ENCODE results near the gene PLD4.

GRCh38 chr14:104931304-104931770 is 6.7 kb downstream of the PLD4 start:
- TF ChIP-seq, protein P1, sequence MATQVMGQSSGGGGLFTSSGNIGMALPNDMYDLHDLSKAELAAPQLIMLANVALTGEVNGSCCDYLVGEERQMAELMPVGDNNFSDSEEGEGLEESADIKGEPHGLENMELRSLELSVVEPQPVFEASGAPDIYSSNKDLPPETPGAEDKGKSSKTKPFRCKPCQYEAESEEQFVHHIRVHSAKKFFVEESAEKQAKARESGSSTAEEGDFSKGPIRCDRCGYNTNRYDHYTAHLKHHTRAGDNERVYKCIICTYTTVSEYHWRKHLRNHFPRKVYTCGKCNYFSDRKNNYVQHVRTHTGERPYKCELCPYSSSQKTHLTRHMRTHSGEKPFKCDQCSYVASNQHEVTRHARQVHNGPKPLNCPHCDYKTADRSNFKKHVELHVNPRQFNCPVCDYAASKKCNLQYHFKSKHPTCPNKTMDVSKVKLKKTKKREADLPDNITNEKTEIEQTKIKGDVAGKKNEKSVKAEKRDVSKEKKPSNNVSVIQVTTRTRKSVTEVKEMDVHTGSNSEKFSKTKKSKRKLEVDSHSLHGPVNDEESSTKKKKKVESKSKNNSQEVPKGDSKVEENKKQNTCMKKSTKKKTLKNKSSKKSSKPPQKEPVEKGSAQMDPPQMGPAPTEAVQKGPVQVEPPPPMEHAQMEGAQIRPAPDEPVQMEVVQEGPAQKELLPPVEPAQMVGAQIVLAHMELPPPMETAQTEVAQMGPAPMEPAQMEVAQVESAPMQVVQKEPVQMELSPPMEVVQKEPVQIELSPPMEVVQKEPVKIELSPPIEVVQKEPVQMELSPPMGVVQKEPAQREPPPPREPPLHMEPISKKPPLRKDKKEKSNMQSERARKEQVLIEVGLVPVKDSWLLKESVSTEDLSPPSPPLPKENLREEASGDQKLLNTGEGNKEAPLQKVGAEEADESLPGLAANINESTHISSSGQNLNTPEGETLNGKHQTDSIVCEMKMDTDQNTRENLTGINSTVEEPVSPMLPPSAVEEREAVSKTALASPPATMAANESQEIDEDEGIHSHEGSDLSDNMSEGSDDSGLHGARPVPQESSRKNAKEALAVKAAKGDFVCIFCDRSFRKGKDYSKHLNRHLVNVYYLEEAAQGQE (IDR thresholded peaks at IDR 0.05; ENCODE audit: insufficient read depth in 1 of 2, low read depth in 2 of 2, low read length in 2 of 2), result no peak
- no peak for TF ChIP-seq POLR2AphosphoS5 (IDR thresholded peaks at IDR 0.05; ENCODE audit: low read depth, low read length)
- no peak for TF ChIP-seq SIN3A (IDR thresholded peaks at IDR 0.05; ENCODE audit: borderline replicate concordance, insufficient read depth, low read length)
- TF ChIP-seq TAF1 (IDR thresholded peaks at IDR 0.05; ENCODE audit: borderline replicate concordance, insufficient read depth, low read length), result no peak
